GM21717 (cell line): ENCODE measurements around the gene MICU1.

Experiments used
- ATAC-seq: cut with Tn5 transposase; IDR thresholded peaks from one replicate; pipeline ENCODE4 v1.9.1; 2021; ENCODE audit warnings: mild to moderate bottlenecking, moderate library complexity; ENCODE audit not compliant: unreplicated experiment

MICU1 gene

DNA sequence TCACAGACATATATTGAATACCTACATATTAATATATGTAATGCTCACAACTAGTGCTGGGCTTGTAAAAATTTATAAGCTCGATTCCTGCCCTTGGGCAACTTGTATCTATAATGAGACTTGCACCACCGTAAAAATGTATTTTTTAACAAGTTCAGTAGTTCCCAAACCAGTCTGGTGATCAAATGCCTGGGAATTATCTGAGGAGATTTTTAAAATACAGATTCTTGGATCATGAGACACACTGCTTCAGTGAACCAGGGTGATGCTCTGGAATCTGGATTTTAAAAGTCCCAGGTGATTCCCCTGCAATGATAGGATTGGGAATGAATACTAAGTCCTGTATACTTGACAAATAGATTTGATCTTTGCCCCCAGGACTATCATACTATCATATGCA is 4.3 kb upstream of the MICU1 start:
- no peak for ATAC-seq

DNA sequence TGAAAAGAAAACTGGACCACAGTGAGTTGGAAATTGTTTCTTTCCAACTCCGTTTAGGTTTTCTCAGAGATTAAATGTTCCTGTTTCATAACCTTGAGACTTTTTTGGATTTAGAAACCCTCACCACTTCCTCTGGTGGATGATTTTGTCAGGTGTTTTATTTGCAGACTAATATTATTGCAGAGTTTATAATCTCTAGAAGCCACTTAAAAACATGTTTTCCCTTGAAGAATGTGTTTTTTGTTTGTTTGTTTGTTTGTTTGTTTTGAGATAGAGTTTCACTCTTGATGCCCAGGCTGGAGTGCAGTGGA is 520 bp upstream of the MICU1 start:
- no peak for ATAC-seq

DNA sequence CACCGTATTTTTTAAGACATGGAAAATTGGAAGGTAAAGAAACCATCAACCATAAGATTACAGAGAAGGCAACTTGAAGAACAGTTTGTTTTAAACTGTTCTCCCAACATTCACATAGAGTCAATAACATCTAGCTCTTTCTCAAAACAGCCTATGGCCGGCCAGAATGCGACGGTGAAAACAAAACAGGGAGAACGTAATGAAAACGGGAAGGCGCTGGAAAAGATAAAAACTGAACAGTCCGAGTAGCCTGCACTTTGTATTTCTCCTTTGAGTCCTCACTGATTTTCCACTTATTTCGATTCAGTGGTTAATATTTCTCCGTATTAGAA is 637 bp downstream of the MICU1 start:
- no peak for ATAC-seq

GRCh38 chr10:72622271-72622670 is 3.6 kb downstream of the MICU1 start:
- ATAC-seq: no peak

GRCh38 chr10:72616716-72617115 is 9.2 kb downstream of the MICU1 start:
- no peak for ATAC-seq

DNA sequence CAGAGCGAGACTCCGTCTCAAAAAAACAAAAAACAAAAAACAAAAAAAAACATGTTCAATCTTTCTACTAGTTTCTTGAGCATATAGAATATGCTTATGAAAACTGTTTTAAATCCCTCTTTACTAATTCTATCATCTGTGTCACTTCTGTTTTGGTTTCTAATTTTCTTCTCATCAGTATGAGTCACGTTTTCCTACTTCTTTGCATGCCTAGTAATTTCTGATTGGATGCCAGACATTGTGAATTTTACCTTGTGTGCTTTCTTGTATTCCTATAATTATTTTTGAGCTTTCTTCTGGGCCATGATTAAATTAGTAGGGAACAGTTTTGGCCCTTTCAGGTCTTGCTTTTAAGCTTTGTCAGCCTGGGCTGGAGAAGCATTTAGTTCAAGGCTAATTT is 9.9 kb downstream of the MICU1 start:
- no peak for ATAC-seq

DNA sequence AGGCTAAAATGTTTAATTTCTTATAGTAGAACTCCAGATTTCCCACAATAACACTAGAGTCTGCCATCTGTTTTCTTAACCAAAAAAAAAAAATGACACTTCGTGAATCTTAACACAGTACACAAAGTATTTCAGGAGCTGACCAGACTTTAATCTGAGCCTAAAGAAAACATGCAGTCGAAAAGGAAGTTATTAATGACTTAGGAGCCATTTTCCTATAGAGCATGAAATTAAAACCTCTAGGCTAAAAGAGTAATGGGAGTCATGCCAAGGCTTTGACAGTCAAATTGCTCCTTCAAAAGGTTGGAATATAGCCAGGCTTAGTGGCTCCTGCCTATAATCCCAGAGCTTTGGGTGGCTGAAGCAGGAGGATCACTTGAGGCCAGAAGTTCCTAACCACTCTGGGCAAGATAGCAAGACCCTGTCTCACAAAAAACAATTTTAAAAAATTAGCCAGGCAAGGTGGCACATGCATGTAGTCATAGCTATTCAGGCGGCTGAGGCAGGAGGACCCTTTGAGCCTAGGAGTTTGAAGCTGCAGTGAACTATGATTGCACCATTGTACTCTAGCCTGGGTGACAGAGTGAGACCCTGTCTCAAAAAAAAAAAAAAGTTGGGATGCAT is 13.6 kb downstream of the MICU1 start:
- ATAC-seq: no peak

DNA sequence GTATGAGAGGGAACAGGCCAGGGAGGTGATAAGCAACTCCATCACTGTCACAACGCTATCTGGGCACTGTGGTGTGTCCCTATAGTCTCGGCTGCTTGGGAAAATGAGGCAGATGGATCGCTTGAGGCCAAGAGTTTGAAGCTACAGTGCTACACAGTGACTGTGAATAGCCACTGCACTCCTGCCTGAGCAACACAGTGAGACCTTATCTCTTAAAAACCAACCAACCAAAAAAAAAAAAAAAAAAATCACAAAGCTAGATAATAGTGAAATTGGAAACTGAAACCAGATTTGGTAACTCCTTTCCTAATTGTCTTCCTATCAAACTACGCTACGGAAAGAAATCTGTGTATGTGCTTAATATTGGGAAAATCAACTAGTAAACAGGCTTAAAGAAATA is 14.1 kb downstream of the MICU1 start:
- ATAC-seq: no peak

DNA sequence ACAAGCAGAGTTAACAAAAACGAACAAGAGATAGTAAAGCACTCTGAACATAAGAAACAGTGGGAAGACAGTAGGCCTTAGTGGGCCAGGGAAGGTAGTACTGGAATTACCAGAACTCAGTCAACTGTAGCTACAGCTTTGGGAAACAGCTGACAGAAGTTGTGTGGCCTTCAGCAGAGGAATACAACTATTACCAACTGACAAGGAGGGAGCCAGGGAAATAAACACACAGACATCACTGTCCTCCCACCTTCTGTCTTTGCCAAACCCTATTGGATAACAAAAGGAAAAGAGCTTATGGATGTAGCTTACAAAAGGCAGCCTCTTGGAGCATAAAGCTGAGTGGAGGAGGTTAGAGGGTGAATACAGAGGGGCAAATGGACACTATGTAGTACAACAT is 15.4 kb downstream of the MICU1 start:
- ATAC-seq: no peak

DNA sequence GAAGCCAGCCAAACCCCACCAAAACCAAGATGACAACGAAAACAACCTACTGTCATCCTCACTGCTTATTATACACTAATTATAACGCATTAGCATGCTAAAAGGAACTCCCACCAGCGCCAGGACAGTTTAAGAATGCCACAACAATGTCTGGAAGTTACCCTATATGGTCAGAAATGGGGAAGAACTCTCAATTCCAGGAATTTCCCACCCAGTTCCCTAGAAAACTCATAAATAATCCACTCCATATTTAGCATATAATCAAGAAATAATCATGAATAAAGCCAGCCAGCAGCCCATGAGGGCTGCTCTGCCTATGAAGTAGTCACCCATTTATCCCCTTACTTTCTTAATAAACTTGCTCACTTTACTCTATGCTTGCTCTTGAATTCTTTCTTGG is 20.8 kb downstream of the MICU1 start:
- no peak for ATAC-seq

GRCh38 chr10:72601144-72601543 is 24.7 kb downstream of the MICU1 start:
- no peak for ATAC-seq

- ATAC-seq: no peak
Observed at GRCh38 chr10:72598769-72599701, 26.8 kb downstream of the MICU1 start.

GRCh38 chr10:72597897-72598296 is 28.0 kb downstream of the MICU1 start:
- ATAC-seq: no peak

GRCh38 chr10:72595436-72595835 is 30.4 kb downstream of the MICU1 start:
- no peak for ATAC-seq

GRCh38 chr10:72593963-72594362 is 31.9 kb downstream of the MICU1 start:
- ATAC-seq: no peak

- no peak for ATAC-seq
Observed at GRCh38 chr10:72588266-72588665, 37.6 kb downstream of the MICU1 start.

DNA sequence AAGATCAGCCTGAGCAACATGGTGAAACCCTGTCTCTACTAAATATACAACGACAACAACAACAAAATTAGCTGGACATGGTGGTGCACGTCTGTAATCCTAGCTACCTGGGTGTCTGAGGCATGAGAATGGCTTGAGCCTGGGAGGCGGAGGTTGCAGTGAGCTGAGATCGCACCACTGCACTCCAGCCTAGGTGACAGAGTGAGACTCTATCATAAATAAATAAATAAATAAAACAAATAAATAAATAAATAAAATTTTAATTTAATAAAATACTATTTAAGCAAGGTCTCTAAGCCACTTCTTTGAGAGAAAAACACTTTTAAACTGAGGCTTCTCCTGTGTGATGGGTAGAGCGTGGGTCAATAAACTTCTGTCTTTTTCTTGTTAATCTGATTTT is 38.3 kb downstream of the MICU1 start:
- ATAC-seq: no peak

- ATAC-seq: no peak
Observed at GRCh38 chr10:72574636-72575035, 51.2 kb downstream of the MICU1 start.

- ATAC-seq: no peak
Observed at GRCh38 chr10:72573079-72573478, 52.8 kb downstream of the MICU1 start.

GRCh38 chr10:72567889-72568640 is 57.8 kb downstream of the MICU1 start:
- ATAC-seq: no peak

DNA sequence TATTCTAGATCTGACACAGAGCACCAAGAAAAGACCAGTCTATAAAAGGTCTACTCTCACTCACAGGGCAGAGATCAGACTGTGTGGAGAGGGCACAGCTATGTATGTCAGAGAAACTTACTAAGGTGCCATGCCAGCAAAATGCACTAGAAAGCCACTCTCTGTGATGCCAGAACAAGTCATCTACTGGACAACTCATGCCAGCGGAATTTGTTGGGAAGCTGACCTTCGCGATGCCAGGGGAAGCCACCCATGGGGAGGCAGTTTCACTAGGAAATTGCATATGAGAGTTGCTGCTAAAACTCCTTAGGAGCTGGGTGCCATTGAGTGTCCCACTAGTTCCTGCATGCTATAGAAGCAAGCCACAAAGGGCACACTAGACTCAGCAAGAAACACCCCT is 58.5 kb downstream of the MICU1 start:
- no peak for ATAC-seq

- ATAC-seq: no peak
Observed at GRCh38 chr10:72564596-72564995, 61.3 kb downstream of the MICU1 start.
